ENCODE measurements around the gene SPATA18. TPM values are rescaled to one million over a fixed set of nuclear protein-coding genes. Genes with fewer than 3 reads are reported as not detected.

Gene SPATA18
- polyA plus RNA-seq, 1 donor (not counting 4 experiments of a cell fraction or from before 2014, with no cell fraction given) = 5.6 TPM

- Histone ChIP-seq H3K4me3 (ENCODE audit: control insufficient read depth in 2 of 3, extremely low read depth in 1 of 3, insufficient read depth in 2 of 3, low read depth in 1 of 3, low read length in 3 of 3) (no peak overlapping the region), H4K20me1 (ENCODE audit: control insufficient read depth, extremely low read depth, insufficient read depth, low read length) (no peaks in the 10 kb centered on the region), H3K27ac (ENCODE audit: control insufficient read depth, insufficient read depth, low read length) (no peak overlapping the region), H2AFZ (ENCODE audit: control insufficient read depth, low read length) (no peak overlapping the region), H3K36me3 (ENCODE audit: control insufficient read depth in 2 of 2, extremely low read depth in 1 of 2, insufficient read depth in 2 of 2, low read length in 2 of 2) (no peaks in the 10 kb centered on the region), H3K9me1 (ENCODE audit: control insufficient read depth, extremely low read depth, insufficient read depth, low read length) (no peaks in the 10 kb centered on the region), H3K9ac (ENCODE audit: control insufficient read depth, extremely low read depth, insufficient read depth, low read length) (no peak overlapping the region), H3K4me1 (ENCODE audit: control insufficient read depth, extremely low read depth, insufficient read depth, low read length) (no peaks in the 10 kb centered on the region), H3K4me2 (ENCODE audit: control insufficient read depth, extremely low read depth, insufficient read depth, low read depth, low read length) (no peak overlapping the region), H3K9me3 (ENCODE audit: control insufficient read depth, low read depth, low read length) (no peaks in the 10 kb centered on the region), H3K27me3 (ENCODE audit: control insufficient read depth, extremely low read depth, insufficient read depth, low read length) (no peaks in the 10 kb centered on the region), H3K79me2 (ENCODE audit: control insufficient read depth, insufficient read depth, low read length) (no peaks in the 10 kb centered on the region)
- FAIRE-seq = no peak
- TF ChIP-seq, protein P1, sequence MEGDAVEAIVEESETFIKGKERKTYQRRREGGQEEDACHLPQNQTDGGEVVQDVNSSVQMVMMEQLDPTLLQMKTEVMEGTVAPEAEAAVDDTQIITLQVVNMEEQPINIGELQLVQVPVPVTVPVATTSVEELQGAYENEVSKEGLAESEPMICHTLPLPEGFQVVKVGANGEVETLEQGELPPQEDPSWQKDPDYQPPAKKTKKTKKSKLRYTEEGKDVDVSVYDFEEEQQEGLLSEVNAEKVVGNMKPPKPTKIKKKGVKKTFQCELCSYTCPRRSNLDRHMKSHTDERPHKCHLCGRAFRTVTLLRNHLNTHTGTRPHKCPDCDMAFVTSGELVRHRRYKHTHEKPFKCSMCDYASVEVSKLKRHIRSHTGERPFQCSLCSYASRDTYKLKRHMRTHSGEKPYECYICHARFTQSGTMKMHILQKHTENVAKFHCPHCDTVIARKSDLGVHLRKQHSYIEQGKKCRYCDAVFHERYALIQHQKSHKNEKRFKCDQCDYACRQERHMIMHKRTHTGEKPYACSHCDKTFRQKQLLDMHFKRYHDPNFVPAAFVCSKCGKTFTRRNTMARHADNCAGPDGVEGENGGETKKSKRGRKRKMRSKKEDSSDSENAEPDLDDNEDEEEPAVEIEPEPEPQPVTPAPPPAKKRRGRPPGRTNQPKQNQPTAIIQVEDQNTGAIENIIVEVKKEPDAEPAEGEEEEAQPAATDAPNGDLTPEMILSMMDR (optimal IDR thresholded peaks at IDR 0.05 in 1 of 3, IDR thresholded peaks at IDR 0.05 in 1 of 3, conservative IDR thresholded peaks at IDR 0.05 in 1 of 3; ENCODE audit: extremely low read depth in 1 of 3, insufficient read depth in 2 of 3, low read length in 3 of 3) = no peak
- no peak for TF ChIP-seq EZH2 (IDR thresholded peaks at IDR 0.05; ENCODE audit: low read length)
- no peak for DNase-seq (ENCODE audit: low read depth, low spot score)
- dilution Hi-C loops (cut with MboI; ENCODE audit: extremely low pct_ligation_motif_present, low sequenced_read_pairs) = no loop called here
These were observed 43.5 kb downstream of the SPATA18 start for GRCh38 chr4:52094376-52095145.

- FAIRE-seq (no peak), DNase-seq (ENCODE audit: low read depth, low spot score) (no peak)
- no peak overlapping the region for H3K4me3 ChIP-seq (ENCODE audit: control insufficient read depth in 2 of 3, extremely low read depth in 1 of 3, insufficient read depth in 2 of 3, low read depth in 1 of 3, low read length in 3 of 3)
- H3K79me2 ChIP-seq (ENCODE audit: control insufficient read depth, insufficient read depth, low read length) = no peaks in the 10 kb centered on the region
- H3K27ac ChIP-seq (ENCODE audit: control insufficient read depth, insufficient read depth, low read length) = no peak overlapping the region
- no peak overlapping the region for H3K9ac ChIP-seq (ENCODE audit: control insufficient read depth, extremely low read depth, insufficient read depth, low read length)
- TF ChIP-seq, protein P1 (optimal IDR thresholded peaks at IDR 0.05 in 1 of 3, IDR thresholded peaks at IDR 0.05 in 1 of 3, conservative IDR thresholded peaks at IDR 0.05 in 1 of 3; ENCODE audit: extremely low read depth in 1 of 3, insufficient read depth in 2 of 3, low read length in 3 of 3) = no peak
- no peak for TF ChIP-seq EZH2 (IDR thresholded peaks at IDR 0.05; ENCODE audit: low read length)
- H3K27me3 ChIP-seq (ENCODE audit: control insufficient read depth, extremely low read depth, insufficient read depth, low read length) = no peaks in the 10 kb centered on the region
- no peak overlapping the region for H3K4me2 ChIP-seq (ENCODE audit: control insufficient read depth, extremely low read depth, insufficient read depth, low read depth, low read length)
- no peaks in the 10 kb centered on the region for H4K20me1 ChIP-seq (ENCODE audit: control insufficient read depth, extremely low read depth, insufficient read depth, low read length)
- no peak overlapping the region for H2AFZ ChIP-seq (ENCODE audit: control insufficient read depth, low read length)
- H3K36me3 ChIP-seq (ENCODE audit: control insufficient read depth in 2 of 2, extremely low read depth in 1 of 2, insufficient read depth in 2 of 2, low read length in 2 of 2) = no peaks in the 10 kb centered on the region
- H3K4me1 ChIP-seq (ENCODE audit: control insufficient read depth, extremely low read depth, insufficient read depth, low read length) = no peaks in the 10 kb centered on the region
- no peaks in the 10 kb centered on the region for H3K9me3 ChIP-seq (ENCODE audit: control insufficient read depth, low read depth, low read length)
- dilution Hi-C loops (cut with MboI; ENCODE audit: extremely low pct_ligation_motif_present, low sequenced_read_pairs) = no loop called here
- H3K9me1 ChIP-seq (ENCODE audit: control insufficient read depth, extremely low read depth, insufficient read depth, low read length) = no peaks in the 10 kb centered on the region
These were observed 44.3 kb downstream of the SPATA18 start for GRCh38 chr4:52095374-52095773.

Measured in keratinocyte (primary cell).